ENCODE data around the gene C5orf34.
A peak's percentile ranks its signal among the peaks of the same experiment; 100 is the strongest.

C5orf34 gene

DNA sequence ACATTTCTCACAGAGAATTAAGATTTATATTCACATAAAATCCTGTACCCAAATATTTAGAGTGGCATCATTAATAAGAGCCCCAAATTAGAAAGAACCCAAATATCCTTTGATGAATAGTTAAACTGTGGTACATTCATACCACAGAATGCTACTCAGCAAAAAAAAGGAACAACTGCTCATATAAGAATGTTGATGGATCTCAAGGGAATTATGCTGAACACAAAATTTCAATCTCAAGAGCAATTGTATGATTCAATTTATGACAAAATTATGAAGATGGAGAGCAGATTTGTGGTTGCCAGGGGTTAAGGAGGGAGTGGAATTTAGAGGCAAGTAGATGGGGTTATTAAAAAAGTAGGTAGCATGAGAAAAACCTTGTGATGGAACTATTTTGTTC, 46.4 kb upstream of the C5orf34 start:
- H3K27ac ChIP-seq (replicated peaks): no peak overlapping the region
- no peaks in the 10 kb centered on the region for H3K27me3 ChIP-seq (ENCODE audit: insufficient read depth, poor library complexity, severe bottlenecking)
- H3K4me3 ChIP-seq (replicated peaks; ENCODE audit: insufficient read depth, low read length): no peak overlapping the region
- TF ChIP-seq GABPA (IDR thresholded peaks at IDR 0.05; ENCODE audit: low read depth) (no peak), POLR2AphosphoS5 (IDR thresholded peaks at IDR 0.05; ENCODE audit: low read depth) (no peak)
- TF ChIP-seq, protein P1, sequence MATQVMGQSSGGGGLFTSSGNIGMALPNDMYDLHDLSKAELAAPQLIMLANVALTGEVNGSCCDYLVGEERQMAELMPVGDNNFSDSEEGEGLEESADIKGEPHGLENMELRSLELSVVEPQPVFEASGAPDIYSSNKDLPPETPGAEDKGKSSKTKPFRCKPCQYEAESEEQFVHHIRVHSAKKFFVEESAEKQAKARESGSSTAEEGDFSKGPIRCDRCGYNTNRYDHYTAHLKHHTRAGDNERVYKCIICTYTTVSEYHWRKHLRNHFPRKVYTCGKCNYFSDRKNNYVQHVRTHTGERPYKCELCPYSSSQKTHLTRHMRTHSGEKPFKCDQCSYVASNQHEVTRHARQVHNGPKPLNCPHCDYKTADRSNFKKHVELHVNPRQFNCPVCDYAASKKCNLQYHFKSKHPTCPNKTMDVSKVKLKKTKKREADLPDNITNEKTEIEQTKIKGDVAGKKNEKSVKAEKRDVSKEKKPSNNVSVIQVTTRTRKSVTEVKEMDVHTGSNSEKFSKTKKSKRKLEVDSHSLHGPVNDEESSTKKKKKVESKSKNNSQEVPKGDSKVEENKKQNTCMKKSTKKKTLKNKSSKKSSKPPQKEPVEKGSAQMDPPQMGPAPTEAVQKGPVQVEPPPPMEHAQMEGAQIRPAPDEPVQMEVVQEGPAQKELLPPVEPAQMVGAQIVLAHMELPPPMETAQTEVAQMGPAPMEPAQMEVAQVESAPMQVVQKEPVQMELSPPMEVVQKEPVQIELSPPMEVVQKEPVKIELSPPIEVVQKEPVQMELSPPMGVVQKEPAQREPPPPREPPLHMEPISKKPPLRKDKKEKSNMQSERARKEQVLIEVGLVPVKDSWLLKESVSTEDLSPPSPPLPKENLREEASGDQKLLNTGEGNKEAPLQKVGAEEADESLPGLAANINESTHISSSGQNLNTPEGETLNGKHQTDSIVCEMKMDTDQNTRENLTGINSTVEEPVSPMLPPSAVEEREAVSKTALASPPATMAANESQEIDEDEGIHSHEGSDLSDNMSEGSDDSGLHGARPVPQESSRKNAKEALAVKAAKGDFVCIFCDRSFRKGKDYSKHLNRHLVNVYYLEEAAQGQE (IDR thresholded peaks at IDR 0.05; ENCODE audit: insufficient replicate concordance, low read depth): no peak
- DNase-seq (ENCODE audit: low read depth in 1 of 2, low spot score in 1 of 2): no peak

DNA sequence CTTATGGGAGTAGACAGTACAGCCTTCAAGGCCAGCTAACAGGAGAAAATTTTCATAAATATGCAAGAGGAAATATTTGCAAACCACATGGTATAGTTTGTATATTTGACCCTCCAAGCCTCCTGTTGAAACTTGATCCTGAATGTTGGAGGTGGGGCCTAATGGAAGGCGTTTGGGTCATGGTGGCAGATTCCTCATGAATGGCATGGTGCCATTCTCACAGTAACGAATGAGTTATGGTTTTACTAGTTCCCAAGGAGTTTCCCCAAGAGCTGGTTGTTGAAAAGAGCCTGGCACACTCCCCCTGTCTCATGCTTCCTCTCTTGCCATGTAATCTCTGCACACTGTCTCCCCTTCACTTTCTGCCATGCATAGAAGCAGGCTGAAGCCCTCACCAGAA, 45.2 kb upstream of the C5orf34 start:
- Histone ChIP-seq H3K27ac (replicated peaks) (no peak overlapping the region), H3K4me3 (replicated peaks; ENCODE audit: insufficient read depth, low read length) (no peak overlapping the region), H3K27me3 (ENCODE audit: insufficient read depth, poor library complexity, severe bottlenecking) (no peaks in the 10 kb centered on the region)
- DNase-seq (ENCODE audit: low read depth in 1 of 2, low spot score in 1 of 2): no peak
- TF ChIP-seq POLR2AphosphoS5 (IDR thresholded peaks at IDR 0.05; ENCODE audit: low read depth): no peak
- no peak for TF ChIP-seq GABPA (IDR thresholded peaks at IDR 0.05; ENCODE audit: low read depth)
- TF ChIP-seq SPI1 (IDR thresholded peaks at IDR 0.05; ENCODE audit: borderline replicate concordance, low read depth): no peak
- TF ChIP-seq, protein P2, sequence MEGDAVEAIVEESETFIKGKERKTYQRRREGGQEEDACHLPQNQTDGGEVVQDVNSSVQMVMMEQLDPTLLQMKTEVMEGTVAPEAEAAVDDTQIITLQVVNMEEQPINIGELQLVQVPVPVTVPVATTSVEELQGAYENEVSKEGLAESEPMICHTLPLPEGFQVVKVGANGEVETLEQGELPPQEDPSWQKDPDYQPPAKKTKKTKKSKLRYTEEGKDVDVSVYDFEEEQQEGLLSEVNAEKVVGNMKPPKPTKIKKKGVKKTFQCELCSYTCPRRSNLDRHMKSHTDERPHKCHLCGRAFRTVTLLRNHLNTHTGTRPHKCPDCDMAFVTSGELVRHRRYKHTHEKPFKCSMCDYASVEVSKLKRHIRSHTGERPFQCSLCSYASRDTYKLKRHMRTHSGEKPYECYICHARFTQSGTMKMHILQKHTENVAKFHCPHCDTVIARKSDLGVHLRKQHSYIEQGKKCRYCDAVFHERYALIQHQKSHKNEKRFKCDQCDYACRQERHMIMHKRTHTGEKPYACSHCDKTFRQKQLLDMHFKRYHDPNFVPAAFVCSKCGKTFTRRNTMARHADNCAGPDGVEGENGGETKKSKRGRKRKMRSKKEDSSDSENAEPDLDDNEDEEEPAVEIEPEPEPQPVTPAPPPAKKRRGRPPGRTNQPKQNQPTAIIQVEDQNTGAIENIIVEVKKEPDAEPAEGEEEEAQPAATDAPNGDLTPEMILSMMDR (IDR thresholded peaks at IDR 0.05; ENCODE audit: insufficient read depth, low read length): no peak
- TF ChIP-seq, protein P1 (IDR thresholded peaks at IDR 0.05; ENCODE audit: insufficient replicate concordance, low read depth): no peak

DNA sequence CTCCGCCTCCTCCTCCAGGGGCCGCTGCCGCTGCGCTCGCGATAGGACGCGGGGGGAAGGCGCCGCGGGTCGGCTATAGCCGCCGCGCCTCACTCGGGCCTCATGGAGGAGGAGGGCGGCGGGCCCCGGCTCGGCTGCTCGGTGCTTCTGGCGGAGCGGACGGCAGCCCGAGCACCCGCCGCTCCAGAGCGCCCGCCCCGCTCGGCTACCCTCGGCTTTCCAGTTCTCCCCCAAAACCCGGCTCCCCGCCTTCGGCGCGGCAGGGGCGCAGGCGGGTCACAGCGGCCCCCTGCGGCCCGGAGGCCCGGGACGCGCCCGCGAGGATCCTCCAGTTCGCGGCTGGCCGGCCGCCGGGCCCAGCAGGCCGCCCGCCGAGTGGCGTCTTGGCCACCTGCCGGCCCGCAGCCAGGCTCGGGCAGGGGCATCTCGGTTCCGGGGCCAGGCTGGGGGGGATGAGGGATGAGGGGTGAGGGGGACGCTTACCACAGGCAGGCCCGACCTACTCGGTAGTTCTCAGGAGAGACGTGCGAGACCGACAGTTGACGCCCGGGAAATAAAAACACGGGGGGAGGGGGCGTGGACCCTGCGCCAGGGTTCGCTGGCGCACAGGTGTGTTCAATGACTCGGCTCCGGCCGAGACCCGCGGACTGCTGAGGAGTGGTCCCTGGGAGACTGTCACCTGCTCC, 42.1 kb upstream of the C5orf34 start, which contains the start of gene PAIP1:
PAIP1 (minus strand) TSS at position 221 of the 686 bp plus-strand sequence. CDS start 231 bp downstream, outside the sequence.
- Histone ChIP-seq H3K27me3 (ENCODE audit: insufficient read depth, poor library complexity, severe bottlenecking) (no peaks in the 10 kb centered on the region), H3K27ac (replicated peaks) (peak within 1 kb of the TSS; percentile 95), H3K4me3 (replicated peaks; ENCODE audit: insufficient read depth, low read length) (peak within 1 kb of the TSS; percentile 82)
- TF ChIP-seq POLR2AphosphoS5 (IDR thresholded peaks at IDR 0.05; ENCODE audit: low read depth): peak; percentile 12; the same call in 1 of the 2 replicates
- TF ChIP-seq, protein P2 (IDR thresholded peaks at IDR 0.05; ENCODE audit: insufficient read depth, low read length): no peak
- TF ChIP-seq GABPA (IDR thresholded peaks at IDR 0.05; ENCODE audit: low read depth): no peak
- no peak for TF ChIP-seq SPI1 (IDR thresholded peaks at IDR 0.05; ENCODE audit: borderline replicate concordance, low read depth)
- TF ChIP-seq, protein P1 (IDR thresholded peaks at IDR 0.05; ENCODE audit: insufficient replicate concordance, low read depth): no peak
- DNase-seq (ENCODE audit: low read depth in 1 of 2, low spot score in 1 of 2): peak; percentile 50 to 74

Measured in HL-60 (cell line).